ENCODE data around the gene MED14. TPM values are rescaled to one million over a fixed set of nuclear protein-coding genes. Genes with fewer than 3 reads are reported as not detected.

Gene MED14
- total RNA-seq, 4 donors from 2014 or later: 21.6 to 37.6 (median 28.9) TPM

GRCh38 chrX:40646489-40647306, 88.6 kb downstream of the MED14 start:
- intact Hi-C loops (cut with DNase I): no loop called here
- DNase-seq: no peak
- TF ChIP-seq POLR2A (IDR thresholded peaks at IDR 0.05) (no peak), CTCF (IDR thresholded peaks at IDR 0.05) (no peak)
- Histone ChIP-seq H3K27me3 (no peaks in the 10 kb centered on the region), H3K27ac (peak overlapping the region; percentile 84 to 92 (median 85)), H3K4me1 (peaks cover 8 to 50% (median 22%) of the 10 kb centered on the region in 3 donors), H3K9me3 (no peaks in the 10 kb centered on the region), H3K4me3 (peak overlapping the region; percentile 66 to 86 (median 76)), H3K36me3 (no peaks in the 10 kb centered on the region)
- WGBS, 2 donors: 0 to 15% methylated on average over 9 to 17 of the region's 33 CpGs

- H3K4me1 ChIP-seq: peaks cover 8 to 52% (median 22%) of the 10 kb centered on the region in 3 donors
- WGBS, 2 donors: 0 to 19% methylated on average over 4 of the region's 4 CpGs
Observed at GRCh38 chrX:40644821-40645358, 90.5 kb downstream of the MED14 start.

GRCh38 chrX:40644176-40644575, 91.2 kb downstream of the MED14 start:
- peak overlapping the region; percentile 67 to 83 (median 78) for H3K27ac ChIP-seq
- TF ChIP-seq CTCF (IDR thresholded peaks at IDR 0.05) (no peak), POLR2A (IDR thresholded peaks at IDR 0.05) (no peak)
- 24 to 45% methylated on average over 5 of the region's 5 CpGs for WGBS, 2 donors
- H3K27me3 ChIP-seq: no peaks in the 10 kb centered on the region
- peaks cover 8 to 52% (median 22%) of the 10 kb centered on the region in 3 donors for H3K4me1 ChIP-seq
- no peaks in the 10 kb centered on the region for H3K9me3 ChIP-seq
- peak overlapping the region in 3 of 4 donors; percentile 28 to 55 (median 37) for H3K4me3 ChIP-seq
- no peak for DNase-seq
- intact Hi-C loops (cut with DNase I): no loop called here
- peaks cover 0 to 7% (median 0%) of the 10 kb centered on the region in 3 donors for H3K36me3 ChIP-seq

More at GRCh38 chrX:40644821-40645358, 90.5 kb downstream of the MED14 start:
- TF ChIP-seq POLR2A (IDR thresholded peaks at IDR 0.05): peak in 1 of 4 donors; percentile 17
- TF ChIP-seq CTCF (IDR thresholded peaks at IDR 0.05): peak in 1 of 6 experiments; percentile 2
- peak overlapping the region; percentile 67 to 83 (median 78) for H3K27ac ChIP-seq
- H3K9me3 ChIP-seq: no peaks in the 10 kb centered on the region
- peak overlapping the region; percentile 9 to 55 (median 32) for H3K4me3 ChIP-seq
- no peaks in the 10 kb centered on the region for H3K27me3 ChIP-seq
- intact Hi-C loops (cut with DNase I): no loop called here
- peaks cover 0 to 2% (median 0%) of the 10 kb centered on the region in 3 donors for H3K36me3 ChIP-seq
- peak; percentile 7 for DNase-seq

GRCh38 chrX:40637687-40638086, 97.7 kb downstream of the MED14 start:
- no peak overlapping the region for H3K27ac ChIP-seq
- TF ChIP-seq CTCF (IDR thresholded peaks at IDR 0.05) (no peak), POLR2A (IDR thresholded peaks at IDR 0.05) (no peak)
- WGBS, 2 donors: 52 to 55% methylated on average over 3 of the region's 3 CpGs
- peaks cover 0 to 13% (median 4%) of the 10 kb centered on the region in 3 donors for H3K4me1 ChIP-seq
- no peaks in the 10 kb centered on the region for H3K9me3 ChIP-seq
- DNase-seq: no peak
- intact Hi-C loops (cut with DNase I): no loop called here
- no peaks in the 10 kb centered on the region for H3K27me3 ChIP-seq
- peaks cover 0 to 72% (median 13%) of the 10 kb centered on the region in 3 donors for H3K36me3 ChIP-seq
- no peak overlapping the region for H3K4me3 ChIP-seq

GRCh38 chrX:40632199-40632598, 103.1 kb downstream of the MED14 start:
- Histone ChIP-seq H3K27ac (no peak overlapping the region), H3K27me3 (no peaks in the 10 kb centered on the region), H3K36me3 (peaks cover 6 to 100% (median 14%) of the 10 kb centered on the region in 3 donors), H3K4me1 (no peaks in the 10 kb centered on the region), H3K4me3 (no peak overlapping the region), H3K9me3 (no peaks in the 10 kb centered on the region)
- WGBS, 2 donors: 82 to 93% methylated on average over 3 to 4 of the region's 4 CpGs
- TF ChIP-seq CTCF (IDR thresholded peaks at IDR 0.05) (no peak), POLR2A (IDR thresholded peaks at IDR 0.05) (no peak)
- no peak for DNase-seq
- intact Hi-C loops (cut with DNase I): no loop called here

Measured in esophagus squamous epithelium (tissue), 5 donors.